Esophagus squamous epithelium (tissue), 4 donors: ENCODE data around the gene SLC7A7.

Experiments
- CTCF ChIP-seq, 6 experiments: fragments of 450-650 bp in 4 of 6; fragments of 200-600 bp in 2 of 6; sonication (generic) in 2 of 6; IDR thresholded peaks; one replicate each; pipeline ENCODE4 v1.5.1; 2016 to 2019; ENCODE audit warnings: antibody characterized with exemption in 6 of 6, mild to moderate bottlenecking in 4 of 6, moderate library complexity in 4 of 6
- POLR2A ChIP-seq, 4 donors: fragments of 450-650 bp; IDR thresholded peaks; one replicate each; pipeline ENCODE4 v1.6.1; 2017; ENCODE audit warnings: antibody characterized with exemption in 4 of 4, mild to moderate bottlenecking in 4 of 4, moderate library complexity in 3 of 4

- TF ChIP-seq POLR2A (IDR thresholded peaks at IDR 0.05) (no peak), CTCF (IDR thresholded peaks at IDR 0.05) (no peak)
Observed at GRCh38 chr14:22770481-22771187, 44.6 kb downstream of the SLC7A7 start.
